HEK293T (cell line): ENCODE data around the gene MACROD1.

Source experiments
- BHLHE40 ChIP-seq: fragments of 450-650 bp; IDR thresholded peaks from 2 replicates; pipeline ENCODE4 v1.6.1; 2016; ENCODE audit warnings: mild to moderate bottlenecking, moderate library complexity, borderline replicate concordance
- FOXA1 ChIP-seq: fragments of 450-650 bp; IDR thresholded peaks from 2 replicates; pipeline ENCODE4 v1.6.1; 2016; ENCODE audit warnings: mild to moderate bottlenecking
- FOXM1 ChIP-seq: fragments of 450-650 bp; IDR thresholded peaks from 2 replicates; pipeline ENCODE4 v1.6.1; 2017; ENCODE audit warnings: mild to moderate bottlenecking, borderline replicate concordance
- HDGF ChIP-seq: fragments of 450-650 bp; IDR thresholded peaks from 2 replicates; pipeline ENCODE4 v1.6.1; 2017; ENCODE audit warnings: antibody characterized with exemption, borderline replicate concordance
- L3MBTL2 ChIP-seq: fragments of 450-650 bp; conservative IDR thresholded peaks from 2 replicates; pipeline ENCODE4 v1.6.1; 2016; ENCODE audit warnings: mild to moderate bottlenecking
- LEF1 ChIP-seq: fragments of 450-650 bp; IDR thresholded peaks from 2 replicates; pipeline ENCODE4 v1.6.1; 2017; ENCODE audit warnings: mild to moderate bottlenecking, borderline replicate concordance
- NFRKB ChIP-seq: fragments of 450-650 bp; IDR thresholded peaks from 2 replicates; pipeline ENCODE4 v1.6.1; 2016; ENCODE audit warnings: mild to moderate bottlenecking, moderate library complexity
- SP1 ChIP-seq: fragments of 450-650 bp; IDR thresholded peaks from 2 replicates; pipeline ENCODE4 v1.6.1; 2017
- TARDBP ChIP-seq: fragments of 450-650 bp; IDR thresholded peaks from 2 replicates; pipeline ENCODE4 v1.6.1; 2016
- ZNF384 ChIP-seq: fragments of 450-650 bp; IDR thresholded peaks from 2 replicates; pipeline ENCODE4 v1.6.1; 2016

GRCh38 chr11:64192434-64192833 lies 26.5 kb upstream of the MACROD1 start:
- TF ChIP-seq SP1 (no peak), FOXA1 (no peak), TARDBP (no peak), NFRKB (no peak), L3MBTL2 (no peak), HDGF (no peak), FOXM1 (no peak), LEF1 (no peak), ZNF384 (no peak), BHLHE40 (no peak)
